Neural cell (in vitro differentiated cells): Measurements from ENCODE around the gene GAL. TPM values are rescaled to one million over a fixed set of nuclear protein-coding genes. Genes with fewer than 3 reads are reported as not detected.

Experiments used
- H2AFZ ChIP-seq: fragments of 200-600, 300-800 bp; sonication (generic), shearing (Covaris generic); 2 replicates; pipeline ENCODE4 v1.6.0; 2014; ENCODE audit warnings: low read depth, mild to moderate bottlenecking, antibody characterized with exemption, low read length, moderate library complexity
- H3F3A ChIP-seq: fragments of 200-600 bp; shearing (Covaris generic); 2 replicates; pipeline ENCODE4 v1.6.1; 2016; ENCODE audit warnings: mild to moderate bottlenecking, moderate library complexity, mixed read lengths, antibody characterized with exemption, low read length; ENCODE audit not compliant: insufficient read depth, poor library complexity, severe bottlenecking
- H3K27ac ChIP-seq: fragments of 200-600, 300-800 bp; sonication (generic), shearing (Covaris generic); 2 replicates; pipeline ENCODE4 v1.5.1; 2014; ENCODE audit warnings: mild to moderate bottlenecking, low read length, moderate library complexity
- H3K27me3 ChIP-seq: fragments of 300-800, 200-600 bp; sonication (generic), shearing (Covaris generic); 2 replicates; pipeline ENCODE4 v1.6.0; 2014; ENCODE audit warnings: mild to moderate bottlenecking, low read depth, low read length, moderate library complexity; ENCODE audit not compliant: insufficient read depth
- H3K36me3 ChIP-seq: fragments of 300-800, 200-600 bp; sonication (generic), shearing (Covaris generic); 2 replicates; pipeline ENCODE4 v1.5.1; 2014; ENCODE audit warnings: mild to moderate bottlenecking, antibody characterized with exemption, low read length, moderate library complexity; ENCODE audit not compliant: insufficient read depth
- H3K4me2 ChIP-seq: fragments of 300-800, 200-600 bp; sonication (generic), shearing (Covaris generic); 2 replicates; pipeline ENCODE4 v1.6.0; 2014; ENCODE audit warnings: mild to moderate bottlenecking, low read length
- H3K4me3 ChIP-seq: fragments of 300-800, 200-600 bp; sonication (generic), shearing (Covaris generic); 2 replicates; pipeline ENCODE4 v1.5.1; 2014; ENCODE audit warnings: mild to moderate bottlenecking, low read length, moderate library complexity
- H3K79me2 ChIP-seq: fragments of 200-600 bp; shearing (Covaris generic); replicated peaks from 2 replicates; pipeline ENCODE4 v1.6.0; 2014; ENCODE audit warnings: mild to moderate bottlenecking, low read length, moderate library complexity; ENCODE audit not compliant: insufficient read depth
- H3K9ac ChIP-seq: fragments of 300-800, 200-600 bp; sonication (generic), shearing (Covaris generic); 2 replicates; pipeline ENCODE4 v1.6.1; 2016; ENCODE audit warnings: mild to moderate bottlenecking, low read length, mixed read lengths
- H3K9me2 ChIP-seq: fragments of 200-600 bp; shearing (Covaris generic); 2 replicates; pipeline ENCODE4 v1.6.1; 2016; ENCODE audit warnings: mild to moderate bottlenecking, low read length, mixed read lengths; ENCODE audit not compliant: insufficient read depth
- H3K9me3 ChIP-seq: fragments of 200-600, 300-800 bp; sonication (generic), shearing (Covaris generic); 2 replicates; pipeline ENCODE4 v1.6.1; 2016; ENCODE audit warnings: mild to moderate bottlenecking, mixed run types, low read length, moderate library complexity, mixed read lengths
- H4K20me1 ChIP-seq: fragments of 200-600 bp; shearing (Covaris generic); 2 replicates; pipeline ENCODE4 v1.6.1; 2016; ENCODE audit warnings: mild to moderate bottlenecking, mixed run types; ENCODE audit not compliant: insufficient read depth
- CTCF ChIP-seq: fragments of 450-650 bp; IDR thresholded peaks from 2 replicates; pipeline ENCODE4 v1.5.1; 2014; ENCODE audit warnings: antibody characterized with exemption, mild to moderate bottlenecking, moderate library complexity; ENCODE audit not compliant: poor library complexity, severe bottlenecking
- EP300 ChIP-seq: fragments of 450-650 bp; conservative IDR thresholded peaks from 2 replicates; pipeline ENCODE4 v1.6.1; 2014; ENCODE audit warnings: antibody characterized with exemption, mild to moderate bottlenecking, moderate library complexity; ENCODE audit not compliant: poor library complexity, severe bottlenecking
- EZH2 ChIP-seq: fragments of 200-600, 300-800 bp; shearing (Covaris generic), sonication (generic); IDR thresholded peaks from 2 replicates; pipeline ENCODE4 v1.6.1; 2014; ENCODE audit warnings: antibody characterized with exemption, low read length, borderline replicate concordance, mild to moderate bottlenecking; ENCODE audit not compliant: insufficient read depth, poor library complexity, severe bottlenecking
- MXI1 ChIP-seq: fragments of 450-650 bp; conservative IDR thresholded peaks from 2 replicates; pipeline ENCODE4 v1.6.1; 2014; ENCODE audit warnings: antibody characterized with exemption, mild to moderate bottlenecking; ENCODE audit not compliant: poor library complexity, severe bottlenecking
- POLR2AphosphoS5 ChIP-seq: IDR thresholded peaks from 2 replicates; pipeline ENCODE4 v1.6.1; 2012
- RAD21 ChIP-seq: fragments of 450-650 bp; conservative IDR thresholded peaks from 2 replicates; pipeline ENCODE4 v1.6.1; 2014; ENCODE audit warnings: antibody characterized with exemption, mild to moderate bottlenecking, moderate library complexity
- REST ChIP-seq: IDR thresholded peaks from 2 replicates; pipeline ENCODE4 v1.6.1; 2012; ENCODE audit warnings: borderline replicate concordance
- SMC3 ChIP-seq: fragments of 450-650 bp; conservative IDR thresholded peaks from 2 replicates; pipeline ENCODE4 v1.6.1; 2014; ENCODE audit warnings: antibody characterized with exemption, mild to moderate bottlenecking, moderate library complexity; ENCODE audit not compliant: poor library complexity
- TAF1 ChIP-seq: IDR thresholded peaks from 2 replicates; pipeline ENCODE4 v1.6.1; 2012; ENCODE audit warnings: low read depth
- polyA plus RNA-seq: library from polyadenylated mRNA; depleted of rRNA; stranded (reverse); fragments of >200 nt; gene quantifications from 2 replicates; pipeline ENCODE4 v1.2.3, GENCODE V29; 2014

The GAL gene
- polyA plus RNA-seq, 1 donor from 2014 or later, result 2.1 TPM

- Histone ChIP-seq H3K36me3 (no peaks in the 10 kb centered on the region), H3K79me2 (no peaks in the 10 kb centered on the region), H4K20me1 (no peaks in the 10 kb centered on the region), H3K27me3 (no peaks in the 10 kb centered on the region), H2AFZ (no peak overlapping the region), H3K9me2 (no peaks in the 10 kb centered on the region), H3K4me2 (no peak overlapping the region), H3K9ac (no peak overlapping the region), H3F3A (no peaks in the 10 kb centered on the region), H3K27ac (no peak overlapping the region), H3K4me3 (no peak overlapping the region), H3K9me3 (no peaks in the 10 kb centered on the region)
- TF ChIP-seq EP300 (no peak), EZH2 (no peak), CTCF (no peak), RAD21 (no peak), POLR2AphosphoS5 (no peak), MXI1 (no peak), SMC3 (no peak), REST (no peak), TAF1 (no peak)
Measured at GRCh38 chr11:68663482-68664010, 20.8 kb upstream of the GAL start.

GRCh38 chr11:68664141-68664540 lies 20.2 kb upstream of the GAL start:
- Histone ChIP-seq H3K27ac (no peak overlapping the region), H3K9me2 (no peaks in the 10 kb centered on the region), H3K27me3 (no peaks in the 10 kb centered on the region), H3K9me3 (no peaks in the 10 kb centered on the region), H3K9ac (no peak overlapping the region), H3K4me2 (no peak overlapping the region), H4K20me1 (no peaks in the 10 kb centered on the region), H3K36me3 (no peaks in the 10 kb centered on the region), H2AFZ (no peak overlapping the region), H3K4me3 (no peak overlapping the region), H3F3A (no peaks in the 10 kb centered on the region), H3K79me2 (no peaks in the 10 kb centered on the region)
- no peak for TF ChIP-seq EP300
- TF ChIP-seq REST, result no peak
- TF ChIP-seq RAD21, result no peak
- no peak for TF ChIP-seq MXI1
- no peak for TF ChIP-seq TAF1
